OCI-LY7 (cell line): ENCODE results near the gene TTC6.

Experiments used
- CTCF ChIP-seq: fragments of 200-600 bp; sonication (generic); conservative IDR thresholded peaks from 2 replicates; pipeline ENCODE4 v1.5.1; 2014; ENCODE audit warnings: mild to moderate bottlenecking, antibody characterized with exemption, low read length, moderate library complexity, mixed read lengths
- EZH2phosphoT487 ChIP-seq: fragments of 200-600 bp; sonication (generic); IDR thresholded peaks from 2 replicates; pipeline ENCODE4 v1.6.1; 2018; ENCODE audit warnings: low read depth, borderline replicate concordance, mild to moderate bottlenecking, mixed run types, antibody characterized with exemption, low read length, moderate library complexity, mixed read lengths

DNA sequence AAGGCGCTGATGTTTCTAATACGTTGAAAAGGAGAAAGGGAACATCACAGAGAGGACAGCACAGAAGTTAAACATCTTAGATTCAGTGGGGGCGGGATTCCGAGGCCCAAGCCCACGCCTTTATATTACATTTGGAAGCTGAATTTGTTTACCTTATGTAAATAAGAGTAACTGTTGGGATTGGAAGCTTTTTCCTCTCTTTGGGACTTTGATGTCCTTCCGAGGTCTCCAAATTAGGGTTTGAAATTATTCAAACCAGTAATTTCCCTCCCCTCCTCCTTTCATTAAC lies 6.8 kb upstream of the TTC6 start:
- TF ChIP-seq CTCF = no peak
- TF ChIP-seq EZH2phosphoT487 = no peak
